ENCODE data around the gene MLXIP.

- TF ChIP-seq CTCF (IDR thresholded peaks at IDR 0.05) = peak in 1 of 4 experiments; percentile 13
- TF ChIP-seq POLR2A (IDR thresholded peaks at IDR 0.05) = no peak
- peak; percentile 56 for TF ChIP-seq POLR2AphosphoS5 (IDR thresholded peaks at IDR 0.05)
Observed at GRCh38 chr12:122096591-122097149, 18.1 kb downstream of the MLXIP start.

Measured in prostate gland (tissue), 2 donors.